GM19025 (cell line): ENCODE data around the gene ORC3.
"Not testable (repeated sequence)": the region's sequence is repeated elsewhere in the genome, so short reads cannot be mapped to it uniquely, and the experiment has no call there.

Experiments used
- ATAC-seq: cut with Tn5 transposase; IDR thresholded peaks from one replicate; pipeline ENCODE4 v1.9.1; 2021; ENCODE audit warnings: mild to moderate bottlenecking, low read depth, moderate library complexity; ENCODE audit not compliant: unreplicated experiment

ORC3 gene

GRCh38 chr6:87656857-87657256, 66.9 kb downstream of the ORC3 start:
- peak; percentile 78 for ATAC-seq

- ATAC-seq, result no peak
Observed at GRCh38 chr6:87658516-87658915, 68.6 kb downstream of the ORC3 start.

GRCh38 chr6:87660226-87660911, 70.4 kb downstream of the ORC3 start:
- no peak for ATAC-seq

GRCh38 chr6:87661016-87661415, 71.1 kb downstream of the ORC3 start:
- ATAC-seq, result no peak

GRCh38 chr6:87661503-87661902, 71.6 kb downstream of the ORC3 start:
- no peak for ATAC-seq

GRCh38 chr6:87663434-87663833, 73.5 kb downstream of the ORC3 start:
- ATAC-seq, result no peak

- ATAC-seq, result no peak
Observed at GRCh38 chr6:87664921-87665485, 75.1 kb downstream of the ORC3 start.

- ATAC-seq, result peak; percentile 52
Observed at GRCh38 chr6:87667032-87667431, 77.1 kb downstream of the ORC3 start.

- no peak for ATAC-seq
Observed at GRCh38 chr6:87668013-87668412, 78.1 kb downstream of the ORC3 start.

GRCh38 chr6:87669051-87669450, 79.1 kb downstream of the ORC3 start:
- ATAC-seq, result no peak

GRCh38 chr6:87670707-87671106, 80.8 kb downstream of the ORC3 start:
- no peak for ATAC-seq

- no peak for ATAC-seq
Observed at GRCh38 chr6:87671555-87672029, 81.7 kb downstream of the ORC3 start.

GRCh38 chr6:87672641-87673040, 82.7 kb downstream of the ORC3 start:
- no peak for ATAC-seq

GRCh38 chr6:87673237-87673636, 83.3 kb downstream of the ORC3 start:
- ATAC-seq, result no peak

- ATAC-seq, result no peak
Observed at GRCh38 chr6:87674290-87674689, 84.4 kb downstream of the ORC3 start.

- ATAC-seq, result no peak
Observed at GRCh38 chr6:87675004-87675681, 85.2 kb downstream of the ORC3 start.

GRCh38 chr6:87682310-87682709, 92.4 kb downstream of the ORC3 start:
- no peak for ATAC-seq

- no peak for ATAC-seq
Observed at GRCh38 chr6:87683890-87684289, 94.0 kb downstream of the ORC3 start.

- no peak for ATAC-seq
Observed at GRCh38 chr6:87684895-87685654, 95.1 kb downstream of the ORC3 start.

- not testable (repeated sequence) for ATAC-seq
Observed at GRCh38 chr6:87686636-87687205, 96.8 kb downstream of the ORC3 start.

- no peak for ATAC-seq
Observed at GRCh38 chr6:87687296-87687695, 97.4 kb downstream of the ORC3 start.
